NCI-H2196 (cell line): ENCODE measurements around the gene RABGAP1L.
"Not testable (repeated sequence)": the region's sequence is repeated elsewhere in the genome, so short reads cannot be mapped to it uniquely, and the experiment has no call there.

Experiments used
- DNase-seq: peaks from one replicate; lab custom pipeline; 2025; ENCODE audit not compliant: unreplicated experiment; lab: John Stamatoyannopoulos, UW

RABGAP1L gene

GRCh38 chr1:174789399-174789798 is 630.1 kb downstream of the RABGAP1L start:
- DNase-seq: no peak

GRCh38 chr1:174791863-174792262 is 632.5 kb downstream of the RABGAP1L start:
- DNase-seq: no peak

DNA sequence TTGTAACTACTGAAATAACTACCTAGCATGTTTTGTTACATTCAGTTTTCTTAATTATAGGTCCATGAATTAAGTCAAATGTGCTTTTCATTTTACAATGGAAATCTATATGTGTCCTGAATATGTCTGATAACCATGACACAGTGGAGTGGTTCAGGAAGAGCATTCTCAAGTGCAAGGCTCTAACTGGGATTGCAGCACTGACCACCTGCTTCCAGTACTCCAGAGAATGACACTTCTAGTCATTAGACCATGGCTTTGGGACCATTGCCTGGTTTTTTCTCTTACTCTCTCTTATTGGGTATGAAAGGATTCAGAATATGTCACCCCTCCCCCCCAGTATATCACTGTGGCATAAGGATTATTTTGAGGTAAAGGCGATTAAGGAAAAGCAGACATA is 635.5 kb downstream of the RABGAP1L start:
- no peak for DNase-seq

DNA sequence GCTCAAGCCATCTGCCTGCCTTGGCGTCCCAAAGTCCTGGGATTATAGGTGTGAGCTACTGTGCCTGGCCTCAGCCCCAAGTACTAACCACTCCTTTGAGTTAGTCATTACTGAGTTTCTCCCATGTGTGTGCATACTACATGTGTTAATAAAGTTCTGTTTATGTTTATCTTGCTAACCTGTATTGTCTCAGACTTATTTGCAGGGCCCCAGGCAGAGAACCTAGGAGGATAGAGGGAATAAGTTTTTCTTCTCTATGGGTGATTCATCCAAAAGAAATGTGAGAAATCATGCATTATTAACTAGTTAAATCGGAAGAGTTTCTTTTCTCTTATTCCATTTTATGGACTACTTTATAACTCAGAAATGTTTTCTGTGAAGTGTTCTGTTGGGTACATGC is 636.5 kb downstream of the RABGAP1L start:
- DNase-seq: no peak

- DNase-seq: no peak
Measured at GRCh38 chr1:174797398-174797797, 638.1 kb downstream of the RABGAP1L start.

- no peak for DNase-seq
Measured at GRCh38 chr1:174799136-174799479, 639.8 kb downstream of the RABGAP1L start.

GRCh38 chr1:174800216-174800851 is 641.0 kb downstream of the RABGAP1L start:
- DNase-seq: no peak

DNA sequence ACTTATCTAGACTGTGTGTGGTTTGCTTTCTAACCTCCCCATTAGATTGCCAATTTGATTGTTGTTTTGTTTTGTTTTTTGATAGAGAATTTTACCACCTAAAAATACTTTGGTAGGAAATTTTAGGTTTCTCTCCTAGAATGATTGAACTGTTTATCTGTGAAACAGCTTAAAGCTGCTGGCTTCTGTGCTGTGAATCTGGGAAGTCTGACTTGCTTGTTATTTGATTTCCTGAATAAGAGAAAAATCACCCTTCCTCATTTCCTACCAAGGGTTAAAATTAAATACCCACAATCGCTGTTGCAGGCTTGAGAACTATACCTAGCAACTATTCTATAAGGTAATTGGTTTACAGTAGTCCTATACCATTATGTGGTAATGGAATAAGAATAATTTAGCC is 641.6 kb downstream of the RABGAP1L start:
- no peak for DNase-seq

DNA sequence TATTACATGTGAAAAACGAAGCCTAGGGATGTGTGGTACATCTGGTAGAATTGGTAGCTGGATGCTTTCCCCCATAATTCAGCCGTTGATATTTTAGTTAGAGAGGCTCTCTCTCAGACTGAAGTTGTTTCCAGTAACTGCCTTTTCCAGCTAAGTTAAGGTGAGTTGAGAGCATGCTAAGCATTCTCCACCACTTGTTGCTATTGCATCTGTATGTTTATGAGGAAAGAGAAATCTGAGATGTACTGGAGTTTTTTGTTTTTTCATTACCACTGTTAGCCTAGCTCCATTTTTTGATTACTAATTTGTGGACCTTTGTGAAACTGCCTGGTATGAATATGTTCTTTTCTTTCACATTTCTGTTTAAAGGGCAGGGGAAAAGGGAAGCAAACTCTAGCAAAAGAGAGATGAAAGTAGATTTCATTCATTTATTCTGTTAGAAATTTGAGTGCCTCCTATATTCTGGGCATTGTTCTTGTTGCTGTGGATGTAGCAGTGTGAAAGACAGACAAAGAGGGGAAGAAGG is 650.5 kb downstream of the RABGAP1L start:
- no peak for DNase-seq

DNA sequence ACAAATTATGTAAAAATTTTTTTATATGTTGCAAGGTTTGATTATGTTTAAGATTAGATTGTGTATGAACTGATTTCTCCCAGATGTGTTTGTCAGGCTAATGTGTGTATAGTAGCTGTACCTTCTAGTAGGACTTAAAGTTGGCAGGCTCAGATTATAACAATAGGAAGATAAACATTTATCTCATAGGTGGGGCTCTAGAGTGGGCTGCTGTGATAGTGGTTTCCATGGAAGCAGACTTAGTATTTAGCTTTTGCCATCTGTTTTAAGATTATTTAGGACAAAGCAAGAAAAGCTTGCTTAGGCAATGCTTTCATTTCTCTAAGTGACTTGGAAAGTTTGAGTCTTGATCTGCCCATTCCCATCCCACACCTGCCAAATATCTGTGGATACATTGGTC is 652.7 kb downstream of the RABGAP1L start:
- no peak for DNase-seq

DNA sequence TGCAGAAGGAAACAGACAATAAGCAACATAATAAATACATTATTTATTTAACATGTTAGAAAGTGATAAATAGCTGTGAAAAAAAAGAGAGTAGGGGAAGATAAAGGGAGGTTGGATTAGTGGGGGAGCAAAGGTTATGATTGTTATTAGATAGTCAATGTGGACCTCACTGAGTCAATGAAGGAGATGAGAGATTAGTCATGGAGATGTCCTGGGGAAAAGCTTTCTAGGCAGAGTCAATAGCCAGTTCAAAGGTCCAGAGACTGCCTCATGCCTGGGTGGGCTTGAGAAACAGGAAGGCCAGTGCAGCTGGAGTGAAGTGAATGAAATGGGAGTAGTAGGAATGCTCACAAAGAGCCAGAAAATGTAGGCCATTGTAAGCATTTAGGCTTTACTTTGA is 653.3 kb downstream of the RABGAP1L start:
- DNase-seq: no peak

GRCh38 chr1:174815036-174815435 is 655.7 kb downstream of the RABGAP1L start:
- DNase-seq: no peak

DNA sequence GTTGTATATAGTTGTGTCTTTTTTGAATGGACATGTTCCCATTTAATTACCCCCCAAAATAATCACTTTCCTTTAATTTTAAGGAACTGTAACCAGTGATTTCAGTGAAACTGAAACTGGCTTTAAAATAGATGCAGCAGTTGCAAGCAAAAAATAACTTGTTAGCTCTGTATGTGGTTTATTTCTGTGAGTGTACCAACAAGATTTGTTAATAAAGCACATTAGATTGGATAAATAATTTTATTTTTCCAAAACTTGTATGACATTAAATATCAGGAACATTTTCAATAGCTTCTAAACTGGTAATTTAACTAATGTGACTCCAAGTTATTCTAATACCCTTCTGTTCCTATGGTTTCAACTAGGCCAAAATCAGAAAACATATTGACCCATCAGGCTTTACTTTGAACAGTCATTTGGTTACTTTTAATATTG is 656.2 kb downstream of the RABGAP1L start:
- DNase-seq: no peak

- not testable (repeated sequence) for DNase-seq
Measured at GRCh38 chr1:174816621-174817020, 657.3 kb downstream of the RABGAP1L start.

- DNase-seq: no peak
Measured at GRCh38 chr1:174818014-174818616, 658.8 kb downstream of the RABGAP1L start.

DNA sequence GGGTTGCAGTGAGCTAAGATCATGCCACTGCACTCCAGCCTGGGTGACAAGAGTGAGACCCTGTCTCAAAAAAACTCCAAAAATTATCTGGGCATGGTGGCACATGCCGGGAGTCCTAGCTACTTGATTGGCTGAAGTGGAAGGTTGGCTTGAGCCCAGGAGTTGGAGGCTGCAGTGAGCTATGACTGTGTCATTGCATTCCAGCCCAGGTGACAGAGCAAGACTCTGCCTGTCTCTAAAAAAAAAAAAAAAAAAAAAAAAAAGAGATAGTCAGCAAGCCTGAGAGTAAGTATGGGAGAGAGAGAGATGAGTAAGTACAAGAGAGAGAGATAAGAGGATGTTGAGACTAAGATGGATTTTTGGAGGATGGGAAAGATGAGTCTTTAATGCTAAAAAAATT is 659.6 kb downstream of the RABGAP1L start:
- no peak for DNase-seq

DNA sequence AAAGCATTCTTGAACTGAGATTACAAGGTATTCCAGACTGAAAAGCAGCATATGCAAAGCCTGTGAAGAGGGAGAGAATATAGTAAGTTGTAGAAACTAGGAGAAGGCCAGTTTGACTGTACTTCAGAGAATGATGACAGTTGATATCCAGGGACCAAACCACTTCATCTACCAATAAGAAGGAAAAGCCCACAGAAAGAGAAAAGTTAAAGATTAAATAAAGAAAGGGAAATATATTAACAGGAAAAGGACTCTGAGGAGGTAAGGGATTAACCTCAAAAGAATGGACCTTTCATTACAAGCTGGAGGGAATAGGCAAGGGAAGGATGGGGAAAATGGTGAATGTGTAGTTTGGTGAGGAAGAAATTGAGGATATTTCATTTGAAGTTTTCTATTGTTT is 660.3 kb downstream of the RABGAP1L start:
- DNase-seq: no peak

DNA sequence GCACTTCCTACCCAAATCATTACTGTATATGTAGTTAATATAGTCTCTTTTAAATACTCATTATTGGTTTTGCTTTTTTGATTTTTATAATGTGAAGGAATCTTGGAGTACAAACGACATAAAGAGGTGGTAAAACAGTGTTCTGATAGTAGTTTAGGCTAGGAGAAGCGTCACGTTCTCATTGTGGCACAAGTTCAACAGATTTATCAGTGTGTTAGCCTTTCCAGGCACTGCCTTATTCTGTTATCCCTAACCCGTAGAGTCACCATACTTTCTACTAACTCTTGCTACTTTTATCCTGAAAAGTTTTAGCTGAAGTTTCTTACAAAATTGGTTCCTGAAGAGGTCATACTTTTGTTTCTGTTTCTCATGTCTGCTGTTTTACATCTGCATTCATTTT is 665.8 kb downstream of the RABGAP1L start:
- DNase-seq: no peak

- no peak for DNase-seq
Measured at GRCh38 chr1:174825806-174826205, 666.5 kb downstream of the RABGAP1L start.

DNA sequence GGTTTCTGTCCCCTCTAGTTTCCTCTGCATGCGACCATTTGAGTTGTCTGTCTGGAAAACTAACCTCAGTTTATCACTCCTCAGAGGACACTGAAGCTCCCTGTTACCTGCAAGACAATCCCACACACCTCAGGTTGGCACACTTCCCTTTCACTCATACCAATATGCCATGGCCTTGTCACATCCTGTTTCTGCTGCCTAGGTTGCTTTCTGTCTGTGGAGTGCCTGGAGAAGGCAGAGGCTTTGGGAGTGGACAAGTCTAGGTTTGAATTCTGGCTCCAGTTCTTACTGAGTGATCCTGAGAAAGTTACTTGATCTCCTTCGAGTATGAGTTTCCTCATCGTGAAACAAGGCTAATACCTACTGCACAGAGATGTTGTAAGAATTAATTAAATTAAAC is 668.9 kb downstream of the RABGAP1L start:
- no peak for DNase-seq

GRCh38 chr1:174829990-174830389 is 670.7 kb downstream of the RABGAP1L start:
- no peak for DNase-seq

DNA sequence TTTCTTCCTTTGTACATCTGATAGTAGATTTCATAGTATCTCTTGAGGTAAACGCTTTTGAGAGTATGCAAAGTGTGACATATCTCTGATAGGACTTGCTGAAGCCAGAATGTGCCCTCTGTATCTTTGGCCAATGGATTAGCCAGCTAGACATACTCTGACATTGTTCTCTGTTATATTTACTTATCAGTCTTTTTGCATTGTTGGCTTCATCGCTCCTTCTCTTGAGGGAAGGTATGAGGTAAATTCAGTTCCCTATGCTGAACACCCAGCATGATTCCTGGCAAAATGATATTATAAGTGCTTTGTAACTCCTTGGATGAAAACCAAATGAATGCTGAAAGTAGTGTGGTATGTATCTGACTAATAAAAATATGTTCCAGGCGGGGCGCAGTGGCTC is 677.2 kb downstream of the RABGAP1L start:
- DNase-seq: no peak

DNA sequence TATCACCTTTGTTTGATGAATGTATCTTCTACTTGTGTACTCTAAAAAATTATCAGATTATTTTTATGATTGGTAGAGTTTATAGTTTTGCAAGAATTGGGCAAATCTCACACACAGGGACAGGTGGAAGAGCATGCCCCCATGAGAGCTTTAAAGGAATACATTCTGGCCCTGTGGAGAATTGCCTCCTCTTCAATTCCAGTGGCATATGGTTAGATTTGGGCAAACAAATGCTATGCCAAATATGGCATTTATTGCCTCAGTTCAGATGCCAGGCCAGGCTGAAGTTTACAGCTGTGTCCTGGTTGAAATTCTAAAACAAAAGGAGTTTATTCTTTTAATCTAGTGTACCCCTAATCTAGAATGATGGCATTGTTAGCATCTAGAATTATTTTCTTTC is 678.1 kb downstream of the RABGAP1L start:
- no peak for DNase-seq
